ENCODE measurements around the gene DEXI. TPM values are rescaled to one million over a fixed set of nuclear protein-coding genes. Genes with fewer than 3 reads are reported as not detected.

DEXI gene
- total and polyA plus RNA-seq, 2 of the 13 experiments (the other 11 are each of a cell fraction or from before 2014, with no cell fraction given), result 51.5 to 70.4 TPM

GRCh38 chr16:10964039-10964890, 22.0 kb upstream of the DEXI start (continued):
- TF ChIP-seq CEBPZ (IDR thresholded peaks at IDR 0.05; ENCODE audit: low read length) (no peak), KLF16 (CRISPR knock-in tag; IDR thresholded peaks at IDR 0.05) (no peak), TFE3 (CRISPR knock-in tag; IDR thresholded peaks at IDR 0.05) (peak; percentile 41; the same call in 1 of the 2 replicates), ZNF317 (CRISPR knock-in tag; IDR thresholded peaks at IDR 0.05) (no peak), SIX4 (CRISPR knock-in tag; IDR thresholded peaks at IDR 0.05) (no peak), ZFP91 (CRISPR knock-in tag; IDR thresholded peaks at IDR 0.05; ENCODE audit: borderline replicate concordance) (peak; percentile 72; the same call in 1 of the 2 replicates), ZNF746 (CRISPR knock-in tag; IDR thresholded peaks at IDR 0.05) (peak; percentile 60; the same call in 1 of the 2 replicates), ZIK1 (CRISPR knock-in tag; IDR thresholded peaks at IDR 0.05; ENCODE audit: borderline replicate concordance, low read depth) (0 out of 2 replicates have a peak, but pooled peaks have one; percentile 54), MAX (IDR thresholded peaks at IDR 0.05) (no peak), ZMAT5 (CRISPR knock-in tag; IDR thresholded peaks at IDR 0.05; ENCODE audit: borderline replicate concordance, low read depth) (no peak), ZFY (CRISPR knock-in tag; IDR thresholded peaks at IDR 0.05) (no peak; the same call in 1 of the 2 replicates), SKIL (CRISPR knock-in tag; IDR thresholded peaks at IDR 0.05; ENCODE audit: borderline replicate concordance) (no peak), ZNF280D (CRISPR knock-in tag; IDR thresholded peaks at IDR 0.05) (peak; percentile 73; the same call in 1 of the 2 replicates)
